ENCODE measurements around the gene SORCS2. TPM values are rescaled to one million over a fixed set of nuclear protein-coding genes. Genes with fewer than 3 reads are reported as not detected.

The SORCS2 gene
- total RNA-seq, 2 donors from 2014 or later: 0.05 to 0.07 TPM

GRCh38 chr4:7338059-7338452 is 145.7 kb downstream of the SORCS2 start:
- no peak for DNase-seq
- Mint-ChIP-seq H3K27me3 (ENCODE audit: low read depth) (no peaks in the 10 kb centered on the region), H3K27ac (no peak overlapping the region)

GRCh38 chr4:7338876-7339623 is 146.7 kb downstream of the SORCS2 start:
- peaks cover 0 to 7% of the 10 kb centered on the region in 2 donors for H3K9me3 Mint-ChIP-seq
- H3K36me3 Mint-ChIP-seq (ENCODE audit: insufficient read depth in 2 of 2): no peaks in the 10 kb centered on the region
- ATAC-seq (replicated peaks in 1 of 2): no peak
- no peaks in the 10 kb centered on the region for H3K27me3 Mint-ChIP-seq (ENCODE audit: low read depth)
- H3K27ac Mint-ChIP-seq: no peak overlapping the region
- no peak for DNase-seq
- no peaks in the 10 kb centered on the region for H3K4me1 Mint-ChIP-seq (ENCODE audit: low read depth)
- no peak overlapping the region for H3K4me3 Mint-ChIP-seq

More at GRCh38 chr4:7338059-7338452, 145.7 kb downstream of the SORCS2 start:
- Mint-ChIP-seq H3K36me3 (ENCODE audit: insufficient read depth in 2 of 2) (no peaks in the 10 kb centered on the region), H3K4me3 (no peak overlapping the region), H3K9me3 (peaks cover 0 to 7% of the 10 kb centered on the region in 2 donors), H3K4me1 (ENCODE audit: low read depth) (no peaks in the 10 kb centered on the region)
- no peak for ATAC-seq (replicated peaks in 1 of 2)

GRCh38 chr4:7339751-7340552 is 147.6 kb downstream of the SORCS2 start:
- no peak overlapping the region for H3K27ac Mint-ChIP-seq
- ATAC-seq (replicated peaks in 1 of 2) (no peak), DNase-seq (no peak)
- H3K36me3 Mint-ChIP-seq (ENCODE audit: insufficient read depth in 2 of 2): no peaks in the 10 kb centered on the region
- H3K27me3 Mint-ChIP-seq (ENCODE audit: low read depth): no peaks in the 10 kb centered on the region
- no peak overlapping the region for H3K4me3 Mint-ChIP-seq
- H3K9me3 Mint-ChIP-seq: peaks cover 0 to 7% of the 10 kb centered on the region in 2 donors
- no peaks in the 10 kb centered on the region for H3K4me1 Mint-ChIP-seq (ENCODE audit: low read depth)

DNA sequence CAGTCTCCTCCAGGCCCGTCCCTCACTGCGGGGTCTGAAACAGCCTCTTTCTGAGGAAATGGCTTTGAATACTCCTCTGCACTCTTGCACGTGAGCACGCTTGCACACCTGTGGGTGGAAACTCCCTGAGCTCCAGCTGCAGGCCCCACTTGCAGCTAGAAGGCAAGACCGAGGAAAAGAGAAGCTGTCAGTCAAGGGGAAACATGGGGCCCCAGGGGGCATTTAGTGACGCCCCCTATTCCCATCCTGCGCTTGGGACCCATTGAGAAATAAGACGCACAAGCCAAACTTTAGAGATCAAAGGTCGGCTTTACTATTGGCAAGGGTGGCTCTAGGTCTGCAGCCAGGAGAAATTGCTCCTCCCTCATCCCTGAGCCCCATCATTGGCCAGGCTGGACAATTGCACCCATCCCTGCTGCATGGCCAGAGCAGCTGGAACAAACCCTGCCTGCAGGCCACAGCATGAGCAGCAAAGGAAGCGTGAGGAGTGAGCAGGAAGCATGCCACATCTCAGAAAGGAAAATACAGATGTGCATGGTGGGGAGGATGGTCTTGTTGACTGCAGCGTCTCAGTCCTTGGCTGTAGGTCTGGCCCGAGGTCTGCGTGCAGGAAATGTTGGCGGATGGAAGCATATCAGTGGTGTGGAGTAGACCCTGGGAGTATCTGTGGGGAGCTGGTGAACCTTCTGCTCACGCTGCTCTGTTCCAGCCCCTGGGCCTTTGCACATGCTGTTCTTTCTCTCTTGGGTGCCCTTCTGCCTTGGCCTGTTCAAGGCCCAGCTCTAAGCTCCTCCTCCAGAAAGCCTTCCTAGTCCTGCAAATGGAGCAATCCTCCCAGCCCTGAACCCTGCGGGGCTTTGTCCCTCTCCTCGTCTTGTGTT is 148.5 kb downstream of the SORCS2 start:
- Mint-ChIP-seq H3K9me3 (peaks cover 1 to 8% of the 10 kb centered on the region in 2 donors), H3K27me3 (ENCODE audit: low read depth) (no peaks in the 10 kb centered on the region), H3K27ac (no peak overlapping the region), H3K4me1 (ENCODE audit: low read depth) (no peaks in the 10 kb centered on the region), H3K36me3 (ENCODE audit: insufficient read depth in 2 of 2) (peaks cover 0 to 1% of the 10 kb centered on the region in 2 donors), H3K4me3 (no peak overlapping the region)
- no peak for DNase-seq
- ATAC-seq (replicated peaks in 1 of 2): no peak

- ATAC-seq (replicated peaks in 1 of 2): no peak
These were observed 149.3 kb downstream of the SORCS2 start for GRCh38 chr4:7341491-7342222.

GRCh38 chr4:7342223-7343080 is 150.1 kb downstream of the SORCS2 start:
- no peak overlapping the region for H3K27ac Mint-ChIP-seq
- DNase-seq: no peak
- H3K4me1 Mint-ChIP-seq (ENCODE audit: low read depth): no peaks in the 10 kb centered on the region
- ATAC-seq (replicated peaks in 1 of 2): no peak
- H3K36me3 Mint-ChIP-seq (ENCODE audit: insufficient read depth in 2 of 2): peaks cover 0 to 4% of the 10 kb centered on the region in 2 donors
- H3K9me3 Mint-ChIP-seq: peaks cover 5 to 15% of the 10 kb centered on the region in 2 donors
- no peaks in the 10 kb centered on the region for H3K27me3 Mint-ChIP-seq (ENCODE audit: low read depth)
- no peak overlapping the region for H3K4me3 Mint-ChIP-seq

More at GRCh38 chr4:7341491-7342222, 149.3 kb downstream of the SORCS2 start:
- Mint-ChIP-seq H3K9me3 (peaks cover 4 to 14% of the 10 kb centered on the region in 2 donors), H3K36me3 (ENCODE audit: insufficient read depth in 2 of 2) (peaks cover 0 to 4% of the 10 kb centered on the region in 2 donors), H3K27me3 (ENCODE audit: low read depth) (no peaks in the 10 kb centered on the region), H3K4me1 (ENCODE audit: low read depth) (no peaks in the 10 kb centered on the region), H3K4me3 (no peak overlapping the region), H3K27ac (no peak overlapping the region)
- no peak for DNase-seq

DNA sequence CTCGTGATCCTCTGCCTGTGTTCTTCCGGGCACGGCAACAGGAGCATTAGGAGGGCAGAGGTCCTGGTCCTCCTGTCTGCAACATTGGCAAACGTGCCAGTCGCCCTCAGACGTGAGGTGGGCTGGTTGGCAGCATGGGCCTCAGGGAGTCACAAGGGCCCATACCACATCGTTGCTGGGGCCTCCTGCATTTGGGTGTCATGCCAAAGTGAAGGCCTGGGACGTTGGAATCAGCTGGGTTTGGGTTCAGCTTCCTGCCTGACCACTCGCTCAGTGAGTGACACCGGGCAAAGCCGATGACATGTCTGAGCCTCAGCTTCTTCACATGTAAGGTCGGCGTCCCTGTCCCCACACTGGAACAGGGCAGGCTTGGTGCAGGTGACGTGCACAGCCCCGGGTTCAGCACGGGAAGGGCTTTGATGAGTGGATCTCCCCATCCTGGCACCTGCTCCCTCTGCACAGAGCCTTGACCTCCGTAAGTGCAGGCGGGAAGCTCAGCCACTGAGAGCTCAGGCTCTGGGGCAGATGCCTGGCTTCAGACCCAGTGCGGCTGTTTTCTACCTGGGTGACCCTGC is 150.8 kb downstream of the SORCS2 start:
- H3K36me3 Mint-ChIP-seq (ENCODE audit: insufficient read depth in 2 of 2): peaks cover 0 to 4% of the 10 kb centered on the region in 2 donors
- no peak overlapping the region for H3K4me3 Mint-ChIP-seq
- ATAC-seq (replicated peaks in 1 of 2): no peak

GRCh38 chr4:7343950-7344349 is 151.6 kb downstream of the SORCS2 start:
- no peaks in the 10 kb centered on the region for H3K27me3 Mint-ChIP-seq (ENCODE audit: low read depth)
- no peaks in the 10 kb centered on the region for H3K4me1 Mint-ChIP-seq (ENCODE audit: low read depth)
- peaks cover 0 to 4% of the 10 kb centered on the region in 2 donors for H3K36me3 Mint-ChIP-seq (ENCODE audit: insufficient read depth in 2 of 2)
- ATAC-seq (replicated peaks in 1 of 2) (no peak), DNase-seq (no peak)
- H3K9me3 Mint-ChIP-seq: peaks cover 5 to 15% of the 10 kb centered on the region in 2 donors
- no peak overlapping the region for H3K4me3 Mint-ChIP-seq
- no peak overlapping the region for H3K27ac Mint-ChIP-seq

More for the DNA sequence above, 150.8 kb downstream of the SORCS2 start:
- Mint-ChIP-seq H3K9me3 (peaks cover 5 to 15% of the 10 kb centered on the region in 2 donors), H3K27ac (no peak overlapping the region), H3K4me1 (ENCODE audit: low read depth) (no peaks in the 10 kb centered on the region), H3K27me3 (ENCODE audit: low read depth) (no peaks in the 10 kb centered on the region)
- no peak for DNase-seq

- no peak overlapping the region for H3K4me3 Mint-ChIP-seq
- H3K27ac Mint-ChIP-seq: no peak overlapping the region
- ATAC-seq (replicated peaks in 1 of 2): no peak
- peaks cover 5 to 15% of the 10 kb centered on the region in 2 donors for H3K9me3 Mint-ChIP-seq
- no peaks in the 10 kb centered on the region for H3K27me3 Mint-ChIP-seq (ENCODE audit: low read depth)
- peaks cover 0 to 4% of the 10 kb centered on the region in 2 donors for H3K36me3 Mint-ChIP-seq (ENCODE audit: insufficient read depth in 2 of 2)
- no peaks in the 10 kb centered on the region for H3K4me1 Mint-ChIP-seq (ENCODE audit: low read depth)
- no peak for DNase-seq
These were observed 152.4 kb downstream of the SORCS2 start for GRCh38 chr4:7344636-7345155.

GRCh38 chr4:7347981-7348380 is 155.6 kb downstream of the SORCS2 start:
- DNase-seq: no peak
- Mint-ChIP-seq H3K27ac (no peak overlapping the region), H3K36me3 (ENCODE audit: insufficient read depth in 2 of 2) (peaks cover 0 to 4% of the 10 kb centered on the region in 2 donors), H3K4me1 (ENCODE audit: low read depth) (no peaks in the 10 kb centered on the region), H3K4me3 (no peak overlapping the region), H3K9me3 (peaks cover 5 to 8% of the 10 kb centered on the region in 2 donors), H3K27me3 (ENCODE audit: low read depth) (no peaks in the 10 kb centered on the region)
- ATAC-seq (replicated peaks in 1 of 2): no peak

All from activated T-cell treated with anti-CD3 and anti-CD28 coated beads, Interleukin-2, amount 50 U/mL, for 72 hours (primary cell).